Brain microvascular endothelial cell (primary cell): Measurements from ENCODE around the gene PDCD4.
A peak's percentile ranks its signal among the peaks of the same experiment; 100 is the strongest.

Experiments used
- DNase-seq: peaks from one replicate; pipeline ENCODE4 v3.0.0-alpha.2; 2020
- H3K27ac ChIP-seq: fragments of 250-450 bp; sonication (Bioruptor Pico); 2 replicates; pipeline ENCODE4 v1.5.1; 2020; ENCODE audit warnings: mild to moderate bottlenecking, moderate library complexity
- H3K27me3 ChIP-seq: fragments of 250-450 bp; sonication (Bioruptor Pico); replicated peaks from 2 replicates; pipeline ENCODE4 v1.5.1; 2020; ENCODE audit warnings: mild to moderate bottlenecking
- H3K36me3 ChIP-seq: fragments of 250-450 bp; sonication (Bioruptor Pico); replicated peaks from 2 replicates; pipeline ENCODE4 v1.5.1; 2020; ENCODE audit warnings: mild to moderate bottlenecking
- H3K4me3 ChIP-seq: 2 replicates; pipeline ENCODE4 v1.5.1; 2011; ENCODE audit warnings: low read depth, mild to moderate bottlenecking, control low read depth, low read length, moderate library complexity
- CTCF ChIP-seq: IDR thresholded peaks from 2 replicates; pipeline ENCODE4 v1.5.1; 2011; ENCODE audit warnings: low read depth, mild to moderate bottlenecking, moderate library complexity, low read length, control low read depth, inconsistent platforms; ENCODE audit errors: missing control alignments
- in situ Hi-C: cut with HindIII; loops from 2 replicates; pipeline ENCODE4 v1.10.0; 2017; ENCODE audit warnings: low sequenced_read_pairs, low pct_ligation_motif_present

Gene PDCD4

DNA sequence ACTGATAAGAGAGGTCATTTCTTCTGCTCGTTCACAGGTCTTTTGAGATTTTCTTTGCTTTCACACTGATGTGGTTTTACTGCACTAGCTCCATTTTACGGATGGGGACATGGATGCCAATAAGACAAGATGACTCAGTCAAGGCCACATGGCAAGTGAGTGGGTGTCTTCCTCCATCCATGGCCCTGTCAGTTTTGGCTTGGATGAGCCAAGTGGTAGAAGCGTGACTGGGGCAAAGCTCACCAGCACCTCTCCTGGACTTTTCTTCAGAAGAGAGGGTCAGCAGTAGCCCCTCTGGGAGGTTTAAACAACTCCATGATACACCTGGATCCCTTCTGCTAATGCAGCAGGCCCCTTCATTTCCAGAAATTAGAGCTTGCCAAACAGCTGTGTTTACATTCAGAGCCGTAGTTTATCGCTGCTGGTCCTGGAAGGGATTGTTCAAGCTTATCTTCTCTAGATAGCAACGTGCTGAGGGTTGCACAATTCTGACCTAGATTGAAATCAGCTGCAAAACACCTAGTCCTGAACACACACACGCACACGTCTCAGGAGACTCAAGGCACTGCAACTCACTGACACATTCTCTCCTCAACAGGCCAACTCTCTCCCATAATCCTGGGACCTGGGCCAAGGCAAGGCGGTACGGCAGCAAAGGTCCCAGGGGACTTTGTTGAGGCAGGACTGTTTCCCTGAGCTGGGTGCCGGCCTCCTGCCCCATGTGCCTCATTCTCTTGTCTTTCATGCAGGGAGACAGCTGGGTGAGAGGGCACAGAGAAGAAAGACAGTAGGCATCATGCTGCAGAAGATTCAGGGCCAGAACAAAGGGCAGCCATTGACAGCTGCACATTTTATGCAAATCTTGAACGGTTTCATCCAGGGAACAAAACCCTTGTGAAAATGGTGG lies 14.2 kb upstream of the PDCD4 start:
- peak; percentile 18 for DNase-seq
- in situ Hi-C loops = no loop called here

DNA sequence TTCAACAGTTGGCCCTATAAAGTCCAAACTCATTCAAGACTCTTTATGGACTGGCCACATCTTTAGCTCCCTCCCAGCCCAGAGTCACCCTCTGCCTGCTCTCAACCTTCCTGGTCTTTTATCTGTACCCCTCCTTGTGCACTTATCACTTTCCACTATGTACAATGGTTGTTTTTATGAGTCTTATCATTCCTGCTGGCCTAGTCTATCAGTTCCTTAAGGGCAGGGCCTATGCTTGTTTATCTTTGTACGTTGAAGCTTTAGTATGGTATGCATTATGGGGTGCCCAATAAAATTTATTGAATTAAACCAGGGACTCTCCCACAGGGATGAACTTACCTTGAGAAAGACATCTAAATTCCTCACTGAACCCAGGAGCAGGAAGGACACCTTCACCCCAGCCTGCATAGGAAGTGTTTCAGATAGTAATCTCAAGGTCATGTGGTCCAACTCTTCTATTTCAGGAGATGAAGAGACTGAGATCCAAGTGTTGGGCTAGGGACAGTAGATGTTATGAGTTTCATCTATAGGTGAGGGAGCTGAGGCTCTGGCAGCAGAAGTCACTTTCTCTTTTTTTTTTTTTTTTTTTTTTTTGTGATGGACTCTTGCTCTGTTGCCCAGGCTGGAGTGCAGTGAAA lies 13.3 kb upstream of the PDCD4 start:
- Histone ChIP-seq H3K27ac (no peak overlapping the region), H3K27me3 (no peaks in the 10 kb centered on the region), H3K4me3 (no peak overlapping the region), H3K36me3 (no peaks in the 10 kb centered on the region)
- no peak for DNase-seq
- no peak for TF ChIP-seq CTCF
- in situ Hi-C loops = no loop called here

More for the DNA sequence above, 14.2 kb upstream of the PDCD4 start:
- no peaks in the 10 kb centered on the region for H3K36me3 ChIP-seq
- no peak overlapping the region for H3K27ac ChIP-seq
- no peak overlapping the region for H3K4me3 ChIP-seq
- H3K27me3 ChIP-seq = no peaks in the 10 kb centered on the region
- TF ChIP-seq CTCF = no peak

DNA sequence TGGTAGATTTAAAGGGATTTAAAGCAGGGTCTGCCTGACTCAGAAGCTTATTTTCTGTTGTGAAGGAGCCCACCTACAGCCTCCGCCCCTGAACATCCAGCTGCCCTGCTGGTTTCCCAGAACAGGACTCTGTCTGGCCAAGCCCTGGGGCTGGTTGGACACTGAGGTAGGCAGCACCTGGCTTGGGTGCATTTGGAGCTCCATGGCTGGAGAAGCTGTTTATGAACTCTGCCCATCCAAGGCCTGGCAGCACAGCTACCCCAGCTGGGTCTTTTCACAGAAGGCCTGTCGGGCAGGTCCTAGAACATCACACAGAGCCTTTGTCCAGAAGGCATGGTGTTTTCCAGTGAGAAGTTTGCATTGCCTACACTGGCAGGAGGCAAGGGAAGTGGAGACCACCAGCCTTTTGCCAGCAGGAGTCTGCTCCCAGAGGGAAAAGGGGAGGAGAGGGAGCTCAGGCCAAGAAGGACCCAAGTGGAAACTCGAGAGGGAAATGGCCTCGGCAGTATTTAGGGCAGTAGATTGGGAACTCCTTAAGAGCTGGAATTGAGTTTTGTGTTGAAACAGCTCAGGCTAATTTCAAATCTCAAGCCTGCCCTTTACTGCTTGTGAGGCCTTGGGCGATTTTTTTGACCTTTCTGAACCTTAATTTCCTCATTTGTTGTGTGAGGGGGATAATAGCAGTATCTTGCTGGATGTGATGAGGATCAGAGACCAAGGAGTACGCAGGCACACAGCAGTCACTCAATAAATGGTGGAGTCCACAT lies 12.3 kb upstream of the PDCD4 start:
- no peak for DNase-seq
- in situ Hi-C loops = no loop called here
- no peak overlapping the region for H3K27ac ChIP-seq
- no peak overlapping the region for H3K4me3 ChIP-seq
- no peaks in the 10 kb centered on the region for H3K27me3 ChIP-seq
- no peaks in the 10 kb centered on the region for H3K36me3 ChIP-seq
- TF ChIP-seq CTCF = no peak

DNA sequence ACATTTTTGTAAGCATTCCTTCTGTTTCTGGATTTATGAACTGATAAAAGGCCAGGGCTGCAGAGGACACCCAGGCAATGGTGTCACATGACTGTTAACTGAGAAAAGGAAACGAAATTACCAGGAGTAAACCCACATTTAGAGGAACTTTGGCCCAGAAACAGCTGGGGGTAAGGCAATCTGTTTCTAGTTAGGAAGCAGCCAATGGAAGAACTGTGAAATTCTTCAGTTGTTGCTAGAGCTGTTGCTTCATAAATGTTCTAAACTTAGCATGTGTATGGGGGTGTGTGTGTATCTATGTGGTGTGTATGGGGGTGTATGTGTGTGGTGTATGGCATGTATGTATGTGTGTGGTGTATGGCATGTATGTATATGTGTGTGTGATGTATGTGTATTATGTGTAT lies 11.8 kb upstream of the PDCD4 start:
- TF ChIP-seq CTCF = no peak
- no peaks in the 10 kb centered on the region for H3K36me3 ChIP-seq
- in situ Hi-C loops = no loop called here
- H3K4me3 ChIP-seq = no peak overlapping the region
- no peak overlapping the region for H3K27ac ChIP-seq
- H3K27me3 ChIP-seq = no peaks in the 10 kb centered on the region
- peak; percentile 65 for DNase-seq

- in situ Hi-C loops = no loop called here
- no peak for TF ChIP-seq CTCF
- Histone ChIP-seq H3K36me3 (no peaks in the 10 kb centered on the region), H3K4me3 (no peak overlapping the region), H3K27ac (no peak overlapping the region), H3K27me3 (no peaks in the 10 kb centered on the region)
- no peak for DNase-seq
These were observed 11.0 kb upstream of the PDCD4 start for GRCh38 chr10:110860576-110861241.
